HG03571 (cell line): ENCODE data around the gene SPAG6.

Source experiments
- ATAC-seq: cut with Tn5 transposase; IDR thresholded peaks from one replicate; pipeline ENCODE4 v1.9.1; 2021; ENCODE audit not compliant: unreplicated experiment

The SPAG6 gene

GRCh38 chr10:22429981-22430421 lies 84.7 kb downstream of the SPAG6 start:
- no peak for ATAC-seq

- no peak for ATAC-seq
These were observed 88.6 kb downstream of the SPAG6 start for GRCh38 chr10:22433875-22434274.

GRCh38 chr10:22434521-22434920 lies 89.2 kb downstream of the SPAG6 start:
- ATAC-seq = no peak

GRCh38 chr10:22435650-22436049 lies 90.4 kb downstream of the SPAG6 start:
- no peak for ATAC-seq

GRCh38 chr10:22436526-22436892 lies 91.2 kb downstream of the SPAG6 start:
- peak; percentile 44 for ATAC-seq

- peak; percentile 86 for ATAC-seq
These were observed 91.8 kb downstream of the SPAG6 start for GRCh38 chr10:22436893-22437619.

- ATAC-seq = peak; percentile 2
These were observed 92.6 kb downstream of the SPAG6 start for GRCh38 chr10:22437620-22438588.

- ATAC-seq = no peak
These were observed 93.4 kb downstream of the SPAG6 start for GRCh38 chr10:22438711-22439110.

GRCh38 chr10:22442063-22442462 lies 96.8 kb downstream of the SPAG6 start:
- ATAC-seq = no peak

- ATAC-seq = no peak
These were observed 97.2 kb downstream of the SPAG6 start for GRCh38 chr10:22442468-22442867.

GRCh38 chr10:22443175-22443901 lies 98.0 kb downstream of the SPAG6 start:
- ATAC-seq = no peak

- no peak for ATAC-seq
These were observed 99.0 kb downstream of the SPAG6 start for GRCh38 chr10:22444219-22444788.

GRCh38 chr10:22445495-22445894 lies 100.2 kb downstream of the SPAG6 start:
- ATAC-seq = no peak

- ATAC-seq = no peak
These were observed 101.8 kb downstream of the SPAG6 start for GRCh38 chr10:22447068-22447467.

GRCh38 chr10:22451346-22451745 lies 106.0 kb downstream of the SPAG6 start:
- ATAC-seq = no peak

GRCh38 chr10:22453320-22453719 lies 108.0 kb downstream of the SPAG6 start:
- no peak for ATAC-seq

- ATAC-seq = no peak
These were observed 108.8 kb downstream of the SPAG6 start for GRCh38 chr10:22453948-22454591.

- ATAC-seq = no peak
These were observed 109.3 kb downstream of the SPAG6 start for GRCh38 chr10:22454634-22455033.

GRCh38 chr10:22455068-22455857 lies 110.0 kb downstream of the SPAG6 start:
- no peak for ATAC-seq

- ATAC-seq = no peak
These were observed 111.2 kb downstream of the SPAG6 start for GRCh38 chr10:22456486-22456885.
